HG02970 (cell line): Measurements from ENCODE around the gene RHBDD3.
A peak's percentile ranks its signal among the peaks of the same experiment; 100 is the strongest.

Experiments used
- ATAC-seq: cut with Tn5 transposase; IDR thresholded peaks from one replicate; pipeline ENCODE4 v1.9.1; 2021; ENCODE audit warnings: mild to moderate bottlenecking, moderate library complexity, moderate number of reproducible peaks; ENCODE audit not compliant: unreplicated experiment, low FRiP score

The RHBDD3 gene

DNA sequence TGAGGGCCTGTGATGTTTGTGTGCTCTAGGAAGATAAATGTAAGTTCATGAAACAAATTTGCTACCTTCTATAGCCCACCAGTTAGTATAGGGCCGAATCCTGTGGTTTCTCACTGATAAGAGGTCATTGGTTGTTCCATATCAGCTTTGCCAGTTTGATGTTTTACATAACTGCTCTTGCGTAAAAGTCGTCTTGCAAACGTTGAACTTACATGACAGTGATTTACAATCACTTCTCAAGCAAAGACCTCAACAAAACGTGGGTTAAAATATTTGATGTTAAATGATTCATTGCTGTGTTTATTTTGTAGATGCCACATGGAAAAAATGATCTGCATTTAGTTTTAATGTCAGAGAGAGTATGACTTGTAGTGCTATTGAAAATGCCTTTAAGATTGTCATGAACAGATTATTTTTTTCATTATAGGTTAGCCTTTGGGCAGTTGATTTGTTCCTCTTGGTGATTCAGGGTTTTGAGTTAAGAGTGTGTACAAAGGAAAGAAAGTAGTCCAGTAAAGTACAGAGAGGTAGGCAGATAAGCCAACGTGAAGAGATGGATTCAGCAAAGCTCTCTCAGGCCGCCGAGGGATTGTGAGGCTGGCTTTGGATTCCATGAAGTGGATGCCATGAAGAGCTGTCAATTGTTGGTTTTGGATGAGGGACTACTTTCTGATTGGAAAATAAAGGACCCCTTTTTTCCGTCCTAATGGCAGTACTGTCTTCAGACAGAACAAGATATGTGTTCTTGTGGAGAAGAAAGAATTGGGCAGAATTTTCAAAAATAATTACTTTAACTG lies 2.9 kb upstream of the RHBDD3 start:
- no peak for ATAC-seq

DNA sequence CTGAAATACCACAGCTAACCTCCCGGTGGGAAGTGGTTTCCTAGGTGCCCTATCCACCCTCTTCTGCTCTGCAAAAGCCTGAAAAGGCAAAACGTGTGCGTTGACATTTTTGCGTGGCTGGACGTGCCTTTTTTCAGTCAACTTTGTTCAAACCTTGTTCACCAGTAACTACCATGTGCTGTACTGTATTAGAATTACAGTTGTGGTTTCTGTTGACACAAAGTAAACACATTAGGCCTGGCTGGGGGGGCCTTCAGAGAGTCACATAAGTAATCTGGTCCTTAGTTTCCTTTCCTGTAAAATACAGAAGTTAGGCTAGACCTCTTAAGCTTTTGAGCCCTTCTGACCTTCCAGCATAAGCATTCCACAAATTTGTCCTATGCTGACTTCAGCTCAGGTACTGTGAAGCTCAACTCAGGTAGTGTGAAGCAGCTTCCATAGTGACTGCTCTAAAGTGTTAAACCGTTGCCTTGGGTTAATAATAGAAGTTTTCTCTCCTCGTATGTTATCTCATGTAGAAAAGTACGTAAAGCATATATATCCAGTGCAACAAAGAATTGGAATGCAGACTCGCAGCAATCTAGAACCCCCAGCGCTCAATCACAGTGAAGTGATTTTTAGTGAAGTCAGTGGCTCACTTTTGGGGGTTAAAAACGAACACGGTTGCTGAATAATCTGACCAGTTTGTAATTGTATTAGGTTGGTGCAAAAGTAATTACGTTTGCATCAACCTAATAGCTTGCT lies 2.1 kb upstream of the RHBDD3 start:
- no peak for ATAC-seq

DNA sequence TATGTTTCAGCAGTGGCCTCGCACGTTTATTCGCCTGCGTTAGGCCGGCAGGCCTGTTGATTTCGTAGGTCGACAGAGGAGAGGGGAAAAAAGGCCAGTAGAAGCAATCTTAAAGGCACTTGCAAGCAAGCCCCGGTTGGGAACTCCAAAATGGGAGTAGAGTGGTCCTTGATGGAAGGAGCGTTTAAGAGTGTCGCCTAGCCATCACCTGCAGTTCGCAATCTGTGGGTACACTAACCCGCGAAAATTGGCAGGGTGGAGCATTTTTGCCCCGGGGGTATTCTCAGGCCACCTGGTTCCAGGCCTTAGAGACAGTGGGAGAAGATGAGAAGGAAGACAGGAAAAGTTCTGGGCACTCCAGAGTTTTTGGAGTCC lies 1.4 kb upstream of the RHBDD3 start:
- no peak for ATAC-seq

DNA sequence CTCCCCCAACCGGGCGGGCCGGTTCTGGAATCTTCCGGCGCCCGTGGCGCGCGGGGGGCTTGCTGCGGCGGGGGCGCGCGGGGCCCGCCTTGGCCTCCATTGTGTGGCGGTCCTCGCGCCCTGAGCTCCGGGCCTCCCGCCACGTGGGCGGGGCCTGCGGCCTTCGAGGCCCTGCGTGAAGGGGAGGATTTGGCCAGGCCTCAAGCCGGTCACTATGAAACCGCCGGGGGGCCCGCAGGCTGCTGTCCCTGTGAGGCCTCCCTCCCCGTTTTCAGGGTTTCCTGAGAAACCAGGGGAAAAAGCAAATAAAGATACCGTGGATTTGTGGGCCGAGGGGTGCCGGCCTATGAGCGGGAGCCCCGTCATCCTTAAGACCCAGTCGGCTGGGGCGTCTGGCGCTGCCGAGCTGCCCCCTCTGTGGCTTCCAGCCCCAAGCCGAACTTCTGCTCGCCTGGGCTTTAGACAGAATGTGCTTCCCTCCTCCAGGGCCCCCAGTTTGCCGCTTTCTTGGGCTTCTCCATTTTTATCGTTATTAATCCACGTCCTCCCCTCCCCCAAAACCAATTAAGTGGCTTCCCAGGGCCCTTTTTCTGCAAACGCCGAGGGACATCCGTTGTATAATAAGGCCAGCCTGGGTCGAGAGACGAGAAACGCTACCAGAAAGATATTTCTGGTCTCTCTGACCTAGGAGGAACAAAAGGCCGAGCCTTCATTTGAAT lies 889 bp upstream of the RHBDD3 start:
- peak; percentile 14 for ATAC-seq

DNA sequence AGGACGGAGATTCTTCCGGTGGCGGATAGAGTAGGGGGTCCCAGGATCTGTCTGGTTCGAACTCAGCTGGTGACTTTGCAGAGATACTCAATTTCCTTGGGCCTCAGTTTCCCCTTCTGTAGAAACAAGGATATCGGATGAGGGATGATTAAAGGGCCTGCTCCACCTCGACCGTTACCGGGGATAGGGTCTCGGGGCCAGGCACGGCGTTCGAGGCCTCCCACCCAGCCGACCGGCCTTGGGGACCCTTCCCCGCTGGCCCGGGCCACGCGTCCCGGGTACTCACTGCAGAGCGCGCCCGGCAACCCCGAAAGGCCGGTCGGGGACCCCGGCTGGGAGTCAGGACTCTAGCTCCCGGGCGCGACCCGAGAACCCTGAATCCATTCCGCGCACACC lies 321 bp downstream of the RHBDD3 start:
- no peak for ATAC-seq

DNA sequence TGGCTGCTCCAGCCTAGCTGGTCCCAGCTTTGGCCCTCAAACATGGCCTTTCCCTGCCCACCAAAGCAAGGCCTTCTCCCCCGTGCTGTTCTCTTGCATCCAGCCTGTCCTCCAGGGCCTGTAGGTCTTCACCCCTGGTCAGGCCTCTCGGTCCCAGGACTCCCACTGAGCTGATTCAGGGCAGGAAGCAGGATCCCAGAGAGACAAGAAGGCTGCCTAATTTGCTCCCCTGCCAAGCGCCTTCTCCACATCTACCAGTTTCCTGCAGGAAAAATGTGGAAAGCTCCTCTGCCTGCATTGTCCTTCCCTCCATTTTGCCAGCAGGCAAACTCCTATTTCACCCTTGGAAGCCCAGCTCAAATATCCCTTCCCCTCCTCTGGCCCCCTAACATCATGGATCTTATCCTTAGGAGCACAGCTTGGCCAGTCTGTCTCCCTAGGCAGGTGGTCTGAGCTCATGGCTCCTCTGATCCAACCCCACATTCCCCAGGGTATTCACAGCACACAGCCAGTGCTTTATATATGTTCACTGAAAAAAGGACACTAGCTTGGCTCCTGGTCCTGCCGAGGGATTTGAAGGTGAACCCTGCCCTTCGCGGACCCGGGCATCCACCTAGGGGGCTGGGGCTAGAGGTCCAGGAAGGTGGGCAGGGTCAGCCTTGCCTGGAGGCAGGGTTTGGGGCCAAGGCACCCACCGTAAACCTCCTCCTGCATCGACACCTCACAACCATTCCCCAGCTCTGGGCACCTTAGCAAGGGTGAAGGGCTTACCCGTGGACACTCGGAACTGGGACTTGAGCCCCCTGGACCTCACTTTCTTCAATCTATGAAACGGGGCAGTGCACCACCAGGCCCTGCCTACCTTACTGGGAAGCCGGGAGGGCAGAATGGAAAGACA lies 968 bp downstream of the RHBDD3 start:
- no peak for ATAC-seq

DNA sequence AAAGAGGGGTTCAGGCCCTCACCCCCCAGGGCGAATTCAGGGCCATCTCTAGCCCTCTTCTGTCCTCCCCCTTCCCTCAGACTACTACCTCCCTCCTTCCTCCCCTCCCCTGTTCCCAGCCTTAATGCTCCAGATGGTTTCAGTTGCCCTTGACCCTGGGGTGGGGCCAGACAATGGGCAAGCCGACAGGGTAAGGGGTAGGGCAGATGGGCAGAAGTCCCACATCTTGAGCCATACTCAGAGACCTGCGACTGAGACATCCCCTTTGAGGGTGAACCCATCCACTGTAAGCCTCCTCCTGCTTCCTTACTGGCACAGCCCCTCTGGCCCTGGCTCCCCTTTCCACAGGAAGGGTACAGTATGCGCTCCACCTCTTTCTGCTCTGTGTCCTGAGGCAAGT lies 1.9 kb downstream of the RHBDD3 start:
- no peak for ATAC-seq

DNA sequence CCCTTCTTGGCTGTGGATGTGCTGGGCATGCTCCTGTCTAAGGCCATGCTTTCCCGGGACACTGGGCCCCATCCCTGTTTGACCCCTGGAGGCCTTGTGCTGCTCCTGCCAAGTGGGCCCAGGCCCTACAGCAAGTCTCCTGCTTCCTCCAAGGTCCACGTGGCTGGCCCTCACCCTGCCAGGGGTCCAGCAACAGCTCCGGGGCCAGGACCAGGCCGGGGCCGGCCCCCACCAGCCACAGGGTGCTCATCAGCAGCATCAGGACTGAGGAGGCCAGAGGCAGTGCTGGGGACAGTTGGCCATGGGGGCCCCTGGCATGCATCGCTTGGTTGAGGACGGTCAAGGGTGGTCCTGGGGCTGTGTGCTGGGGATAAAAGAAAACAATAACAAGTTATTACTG lies 2.5 kb downstream of the RHBDD3 start:
- no peak for ATAC-seq

DNA sequence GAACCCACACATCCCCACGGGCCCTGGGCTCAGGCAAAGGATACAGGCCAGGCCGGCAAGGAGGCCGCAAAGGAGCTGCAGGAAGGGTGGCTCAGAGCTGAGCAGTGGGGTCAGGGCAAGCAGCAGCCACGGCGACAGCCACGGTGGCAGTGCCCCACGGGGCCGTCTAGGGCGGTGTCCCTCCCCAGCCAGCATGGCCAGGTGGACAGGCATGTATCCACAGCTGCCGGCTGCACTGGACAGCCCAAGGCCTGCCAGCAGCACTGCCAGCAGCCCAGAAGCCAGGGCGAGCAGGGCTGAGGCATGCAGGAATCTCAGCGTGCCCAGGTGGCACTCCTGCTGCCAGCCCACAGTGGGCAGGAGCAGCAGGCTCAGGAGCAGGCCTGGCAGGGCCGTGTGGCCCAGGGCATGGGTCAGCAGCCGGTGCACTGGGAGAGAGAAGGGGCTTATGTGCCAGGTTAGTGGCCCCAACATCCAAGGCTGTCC lies 3.9 kb downstream of the RHBDD3 start:
- no peak for ATAC-seq

DNA sequence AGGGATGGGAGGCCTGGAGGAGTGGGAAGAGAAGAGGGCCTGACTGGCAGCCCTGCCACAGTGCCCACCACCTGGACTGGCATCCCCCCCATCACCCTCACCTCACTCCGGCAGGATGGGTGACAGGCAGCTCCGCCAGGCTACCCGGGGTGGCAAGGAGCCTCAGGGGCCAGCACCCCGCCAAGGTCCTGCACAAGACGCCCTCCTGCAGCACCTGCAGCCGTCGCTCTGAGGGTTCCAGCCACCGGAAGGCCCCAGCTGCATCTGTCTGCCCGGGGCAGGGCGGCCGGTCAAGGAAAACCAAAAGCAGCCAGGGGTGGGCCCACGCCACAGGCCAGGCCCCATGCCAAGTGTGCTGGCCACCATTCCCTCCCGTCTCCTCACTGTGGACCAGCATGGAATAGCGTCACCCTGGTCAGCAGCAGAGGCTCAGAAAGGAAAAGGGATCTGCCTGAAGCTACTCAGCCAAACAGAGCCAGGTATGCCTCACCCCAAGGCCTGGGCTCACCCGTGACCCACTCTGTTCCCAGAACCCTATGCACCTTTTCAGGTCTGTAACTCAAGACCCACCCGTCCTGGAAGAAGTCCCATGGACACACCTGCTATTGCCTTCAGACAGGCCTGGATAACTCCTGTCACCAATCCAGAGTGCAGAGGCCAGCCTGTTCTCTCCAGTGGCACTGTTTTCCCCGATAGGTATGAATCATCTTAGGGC lies 7.0 kb downstream of the RHBDD3 start:
- no peak for ATAC-seq

DNA sequence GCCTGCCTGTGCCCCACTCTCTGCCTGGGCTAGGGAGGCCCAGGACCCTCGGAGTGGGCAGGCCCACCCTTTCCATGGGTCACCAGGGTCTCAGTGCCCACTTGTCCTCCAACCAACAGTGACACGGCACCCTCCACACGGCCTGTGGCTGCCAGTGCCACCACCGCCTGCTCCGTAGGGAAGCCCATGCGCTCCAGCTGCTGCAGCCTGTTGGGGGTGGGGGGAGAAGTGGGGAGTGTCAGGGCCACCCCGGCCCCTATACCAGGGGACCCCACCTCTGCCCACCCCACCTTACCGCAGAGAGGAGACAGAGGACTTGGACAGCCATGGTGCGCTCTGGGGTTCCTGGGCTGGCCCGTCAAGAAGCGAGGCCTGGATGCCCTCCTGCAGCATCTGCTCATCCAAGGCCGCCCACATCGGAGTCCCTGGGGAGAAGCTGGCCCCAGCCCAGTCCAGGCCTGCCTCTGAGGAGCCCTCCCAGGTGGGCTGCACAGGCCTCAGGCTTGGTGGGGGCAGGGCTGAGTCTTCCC lies 7.7 kb downstream of the RHBDD3 start:
- no peak for ATAC-seq

DNA sequence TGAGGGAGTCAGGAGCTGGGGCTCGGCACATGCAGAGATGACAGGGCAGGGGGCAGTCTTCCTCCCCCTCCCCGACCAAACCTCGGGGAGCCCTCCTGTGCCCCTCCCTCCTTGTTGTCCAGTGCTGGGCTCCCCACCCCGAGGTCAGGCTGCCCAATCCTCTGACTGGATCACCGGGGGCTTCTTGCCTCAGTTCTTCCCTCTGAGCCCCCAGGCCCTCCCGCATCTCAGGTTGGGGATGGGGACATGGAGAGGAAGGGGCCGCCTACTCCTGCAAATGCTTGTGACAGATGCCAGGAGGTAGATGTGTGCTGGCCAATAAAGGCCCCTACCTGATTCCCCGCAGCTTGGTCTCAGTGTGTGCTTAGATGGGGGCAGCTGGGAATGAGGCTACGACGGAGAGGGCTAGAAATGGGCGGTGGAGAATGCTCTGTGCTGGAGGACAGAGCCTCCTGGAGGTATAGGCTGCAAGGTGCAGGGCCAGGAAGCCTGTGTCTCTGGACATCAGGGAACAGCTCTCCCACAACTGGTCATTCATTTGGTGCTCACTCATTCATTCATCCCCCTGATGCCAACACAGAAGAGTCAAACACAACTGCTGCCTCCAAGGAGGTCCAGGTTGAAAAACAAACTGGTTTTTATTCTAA lies 8.4 kb downstream of the RHBDD3 start:
- no peak for ATAC-seq

DNA sequence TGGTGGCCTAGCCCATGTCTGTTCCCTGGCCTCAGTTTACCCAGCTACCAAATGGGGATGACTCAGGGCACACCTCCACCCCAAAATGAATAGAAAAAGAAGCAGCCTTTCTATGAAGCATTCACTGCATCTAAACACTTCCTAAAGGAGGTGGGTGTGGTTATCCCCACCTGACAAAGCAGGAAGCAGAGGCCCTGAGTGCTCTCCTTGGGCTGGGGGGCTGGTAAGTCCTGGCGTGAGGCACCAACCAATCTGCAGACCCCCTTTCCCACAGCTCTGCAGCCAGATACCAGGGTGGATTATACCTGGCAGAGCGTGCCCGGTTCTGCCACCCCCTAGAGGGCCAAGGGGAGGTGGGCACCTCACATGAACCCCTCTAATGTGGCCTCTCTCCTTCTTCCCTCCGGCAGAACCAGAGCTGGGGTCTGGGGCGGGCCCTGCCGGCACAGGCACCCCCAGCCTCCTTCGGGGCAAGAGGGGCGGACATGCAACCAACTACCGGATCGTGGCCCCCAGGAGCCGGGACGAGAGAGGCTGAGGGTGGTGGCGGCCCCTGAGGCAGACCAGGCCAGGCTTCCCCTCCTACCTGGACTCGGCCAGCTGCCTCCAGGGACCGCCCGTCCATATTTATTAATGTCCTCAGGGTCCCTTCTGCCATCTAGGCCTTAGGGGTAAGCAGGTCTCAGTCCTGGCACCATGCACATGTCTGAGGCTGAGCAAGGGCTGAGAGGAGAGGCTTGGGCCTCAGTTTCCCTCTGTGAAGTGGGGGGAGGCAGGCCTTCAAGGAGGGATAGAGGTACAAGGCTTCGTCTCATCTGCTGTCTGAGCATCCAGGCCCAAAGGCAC lies 9.2 kb downstream of the RHBDD3 start:
- ATAC-seq: no peak

DNA sequence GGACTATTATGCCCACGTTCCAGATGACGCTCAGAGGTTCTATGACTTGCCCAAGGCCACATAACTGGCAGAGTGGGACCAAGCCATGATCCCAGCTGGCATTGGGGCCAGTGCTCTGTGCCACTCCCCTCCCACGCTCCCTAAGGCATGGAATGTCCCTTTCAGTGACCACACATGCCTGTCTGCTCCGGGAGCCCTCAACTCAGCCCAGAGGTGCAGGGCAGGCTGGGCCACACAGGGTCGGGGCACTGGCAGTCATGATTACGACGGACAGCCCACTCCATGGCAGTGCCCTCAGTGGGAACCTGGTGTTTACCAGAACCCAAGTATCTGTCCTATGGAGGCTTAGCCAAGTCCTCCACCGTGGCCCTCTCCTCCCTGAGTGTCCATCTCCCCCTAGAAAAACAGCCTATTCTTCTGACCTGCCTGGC lies 10.0 kb downstream of the RHBDD3 start:
- ATAC-seq: no peak

DNA sequence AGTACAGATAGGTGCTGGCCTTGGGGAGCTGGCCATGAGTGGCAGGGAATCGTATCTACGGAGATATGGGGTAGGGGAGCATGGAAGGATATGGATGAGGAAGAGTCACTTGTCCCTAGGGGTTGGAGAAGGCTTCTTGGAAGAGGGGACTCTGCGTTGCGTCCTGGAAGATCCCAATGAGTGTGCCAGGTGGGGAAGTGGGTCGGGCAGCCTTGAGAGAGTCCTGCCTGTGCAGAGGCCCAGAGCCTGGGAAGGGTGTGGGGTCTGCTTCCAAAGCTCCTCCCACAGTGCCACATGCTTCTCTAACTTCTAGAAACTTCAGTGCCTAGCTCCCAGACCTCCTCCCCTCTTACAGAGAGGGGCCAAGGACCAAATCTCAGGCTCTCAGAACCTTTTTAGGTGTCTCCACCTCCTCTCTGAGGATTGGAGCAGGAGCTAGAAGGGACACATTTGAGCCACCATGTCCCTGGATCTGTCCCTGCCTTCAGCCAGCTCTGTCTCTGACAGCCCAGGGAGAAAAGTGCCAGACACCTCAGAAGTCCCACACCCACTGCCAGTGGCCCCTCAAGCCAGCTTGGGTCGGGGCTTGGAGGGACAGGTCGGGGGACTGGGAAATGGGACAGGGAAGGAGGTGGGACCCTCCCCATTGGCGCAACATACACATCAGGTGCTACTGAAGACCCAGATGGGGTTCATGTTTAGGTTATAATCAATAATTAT lies 11.0 kb downstream of the RHBDD3 start:
- ATAC-seq: no peak

DNA sequence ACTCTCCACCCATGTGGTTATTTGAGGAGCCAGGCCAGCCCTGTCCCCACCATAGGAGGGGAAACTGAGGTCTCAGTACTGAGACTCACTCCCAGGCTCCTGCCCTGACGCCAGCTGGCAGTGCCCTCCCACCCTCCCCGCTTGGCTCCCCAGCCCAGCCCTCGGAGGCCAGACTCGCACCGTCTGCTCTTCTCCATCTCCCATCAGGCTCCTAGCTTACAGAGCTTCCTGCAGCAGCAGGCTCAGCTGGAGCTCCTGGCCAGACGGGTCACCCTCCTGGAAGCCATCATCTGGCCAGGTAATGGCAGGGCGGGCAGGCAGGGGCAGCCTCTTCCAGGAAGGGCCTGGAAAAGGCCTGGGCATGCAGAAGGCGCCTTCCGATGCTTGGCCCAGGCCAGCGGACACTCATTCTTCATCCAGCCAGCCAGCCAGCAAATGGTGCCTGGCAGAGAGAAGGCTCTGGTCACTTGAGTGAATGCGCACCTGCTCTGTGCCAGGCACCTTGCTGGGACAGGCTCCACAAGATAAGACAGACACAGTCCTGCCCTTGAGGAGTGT lies 12.6 kb downstream of the RHBDD3 start:
- no peak for ATAC-seq

DNA sequence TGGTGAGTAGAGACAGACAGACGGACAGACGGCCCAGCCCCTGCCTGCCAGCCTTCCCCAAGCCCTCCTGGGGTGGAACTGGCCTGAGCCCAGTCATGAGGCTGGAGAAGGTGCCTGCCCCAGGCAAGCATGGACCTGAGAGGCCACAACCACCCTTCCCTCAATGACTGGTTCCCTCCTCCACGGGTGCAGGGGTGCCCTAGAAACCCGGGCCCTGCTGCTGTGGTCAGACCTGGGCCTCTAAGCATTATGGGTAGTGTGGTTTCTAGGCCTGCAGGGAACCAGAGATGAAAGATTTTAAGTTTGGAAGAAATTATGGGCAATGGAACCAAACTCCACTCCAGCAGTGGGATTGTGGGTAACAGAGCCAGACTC lies 13.5 kb downstream of the RHBDD3 start:
- ATAC-seq: no peak
